ENCODE measurements around the gene EFHC1.

DNA sequence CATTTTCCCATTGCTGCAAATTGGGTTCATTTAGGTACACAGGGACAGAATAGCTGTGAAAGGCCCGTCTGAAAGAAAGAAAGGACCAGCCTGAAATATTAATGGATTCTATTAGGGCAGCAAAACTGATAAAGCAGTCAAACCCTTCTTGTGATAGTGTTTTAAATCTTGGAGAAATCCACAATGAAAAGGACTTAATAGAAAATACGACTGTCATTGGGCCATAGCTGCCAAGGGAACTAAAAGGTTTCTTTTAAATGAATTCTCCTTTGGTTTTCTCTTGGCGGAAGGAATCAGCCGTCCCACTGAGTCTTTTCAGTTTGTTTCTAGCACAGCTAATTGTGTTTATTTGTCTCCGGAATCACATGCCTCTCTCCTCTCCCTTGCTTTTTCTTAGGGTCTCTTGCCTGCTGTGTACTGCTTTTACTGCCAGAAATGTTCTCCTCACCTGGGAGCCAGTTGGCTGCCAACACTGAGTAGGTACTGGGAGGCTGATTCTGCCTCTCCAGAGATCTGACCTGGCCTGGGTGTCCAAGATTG lies 46.9 kb upstream of the EFHC1 start:
- TF ChIP-seq, protein P1, sequence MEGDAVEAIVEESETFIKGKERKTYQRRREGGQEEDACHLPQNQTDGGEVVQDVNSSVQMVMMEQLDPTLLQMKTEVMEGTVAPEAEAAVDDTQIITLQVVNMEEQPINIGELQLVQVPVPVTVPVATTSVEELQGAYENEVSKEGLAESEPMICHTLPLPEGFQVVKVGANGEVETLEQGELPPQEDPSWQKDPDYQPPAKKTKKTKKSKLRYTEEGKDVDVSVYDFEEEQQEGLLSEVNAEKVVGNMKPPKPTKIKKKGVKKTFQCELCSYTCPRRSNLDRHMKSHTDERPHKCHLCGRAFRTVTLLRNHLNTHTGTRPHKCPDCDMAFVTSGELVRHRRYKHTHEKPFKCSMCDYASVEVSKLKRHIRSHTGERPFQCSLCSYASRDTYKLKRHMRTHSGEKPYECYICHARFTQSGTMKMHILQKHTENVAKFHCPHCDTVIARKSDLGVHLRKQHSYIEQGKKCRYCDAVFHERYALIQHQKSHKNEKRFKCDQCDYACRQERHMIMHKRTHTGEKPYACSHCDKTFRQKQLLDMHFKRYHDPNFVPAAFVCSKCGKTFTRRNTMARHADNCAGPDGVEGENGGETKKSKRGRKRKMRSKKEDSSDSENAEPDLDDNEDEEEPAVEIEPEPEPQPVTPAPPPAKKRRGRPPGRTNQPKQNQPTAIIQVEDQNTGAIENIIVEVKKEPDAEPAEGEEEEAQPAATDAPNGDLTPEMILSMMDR (IDR thresholded peaks at IDR 0.05): no peak
- no peak for TF ChIP-seq POLR2A (IDR thresholded peaks at IDR 0.05)
- no peak for TF ChIP-seq EP300 (IDR thresholded peaks at IDR 0.05)
